Fibroblast of skin of right quadriceps (primary cell): ENCODE measurements around the gene RAPGEF3.
A peak's percentile ranks its signal among the peaks of the same experiment; 100 is the strongest.

ENCODE experiments used
- DNase-seq: peaks from one replicate; pipeline ENCODE4 v3.0.0-alpha.2; 2013

The RAPGEF3 gene

DNA sequence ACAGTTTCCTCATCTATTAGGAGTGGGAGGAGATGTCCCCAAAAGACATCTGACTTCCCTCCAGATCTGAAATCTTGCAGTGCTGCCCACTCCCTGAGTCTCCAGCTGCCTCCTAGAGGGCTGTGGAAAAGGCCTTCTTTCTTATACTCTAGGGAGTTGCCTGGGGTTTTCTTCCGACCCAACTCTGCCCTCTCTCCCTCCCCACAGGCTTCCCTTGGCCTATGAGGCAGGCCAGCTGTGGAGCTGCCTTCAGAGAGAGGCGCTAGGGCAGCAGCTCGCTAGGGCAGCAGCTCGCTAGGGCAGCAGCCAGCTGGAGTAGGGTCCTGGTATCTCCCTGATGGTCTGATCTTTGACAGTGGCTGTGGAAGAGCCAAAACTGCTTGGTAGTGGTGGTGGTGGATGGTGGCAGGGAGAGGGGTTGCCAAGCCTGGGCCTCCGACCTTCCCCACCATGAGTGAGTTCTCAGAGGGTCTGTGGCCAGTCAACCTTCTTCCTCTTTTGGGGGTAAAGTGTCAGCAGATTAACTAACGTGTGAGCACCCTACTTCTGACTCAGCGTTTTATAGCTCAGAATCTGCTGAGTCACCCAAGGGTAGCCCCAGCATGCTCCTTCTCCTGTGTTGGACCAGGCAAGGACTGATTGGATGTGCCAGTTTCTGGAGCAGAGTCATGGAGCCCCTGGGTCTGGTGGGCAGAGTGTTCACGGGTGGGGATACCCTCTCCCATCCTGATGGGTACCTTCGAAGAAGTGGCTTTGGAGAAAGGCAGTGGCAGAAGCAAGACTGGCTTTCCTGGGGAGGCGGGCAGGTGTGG is 16.6 kb upstream of the RAPGEF3 start:
- peak; percentile 46 for DNase-seq

GRCh38 chr12:47774663-47775062 is 16.0 kb upstream of the RAPGEF3 start:
- no peak for DNase-seq

GRCh38 chr12:47773858-47774580 is 15.3 kb upstream of the RAPGEF3 start:
- no peak for DNase-seq

- peak; percentile 60 for DNase-seq
Observed at GRCh38 chr12:47773062-47773857, 14.6 kb upstream of the RAPGEF3 start, which contains the start of gene SLC48A1. Gene SLC48A1 (plus strand): TSS chr12:47773238. CDS start chr12:47773305, 67 bp downstream.

- DNase-seq: no peak
Observed at GRCh38 chr12:47772738-47773061, 14.0 kb upstream of the RAPGEF3 start.

DNA sequence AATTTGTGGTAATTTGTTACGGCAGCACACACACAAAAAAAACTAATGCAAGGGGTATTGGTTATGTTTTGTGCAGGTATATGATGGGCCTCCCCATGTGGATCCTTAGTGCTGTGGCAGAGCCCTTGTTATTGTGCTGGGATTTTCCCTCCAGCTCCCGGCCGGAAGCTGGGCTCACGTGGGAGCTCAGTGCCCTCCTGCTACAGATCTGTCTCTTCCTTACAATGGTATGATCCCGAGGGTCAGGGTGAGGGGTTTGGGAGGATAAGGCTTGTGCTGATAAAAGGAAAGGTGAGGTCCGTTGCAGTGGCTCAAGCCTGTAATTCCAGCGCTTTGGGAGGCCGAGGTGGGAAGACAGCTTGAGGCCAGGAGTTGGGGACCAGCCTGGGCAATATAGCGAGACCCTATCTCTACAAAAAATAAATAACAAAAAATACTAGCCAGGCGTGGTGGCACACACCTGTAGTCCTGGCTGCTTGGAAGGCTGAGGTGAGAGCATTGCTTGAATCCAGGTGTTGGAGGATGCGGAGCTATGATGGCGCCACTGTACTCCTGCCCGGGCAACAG is 13.5 kb upstream of the RAPGEF3 start:
- no peak for DNase-seq

GRCh38 chr12:47771304-47771703 is 12.6 kb upstream of the RAPGEF3 start:
- DNase-seq: no peak

DNA sequence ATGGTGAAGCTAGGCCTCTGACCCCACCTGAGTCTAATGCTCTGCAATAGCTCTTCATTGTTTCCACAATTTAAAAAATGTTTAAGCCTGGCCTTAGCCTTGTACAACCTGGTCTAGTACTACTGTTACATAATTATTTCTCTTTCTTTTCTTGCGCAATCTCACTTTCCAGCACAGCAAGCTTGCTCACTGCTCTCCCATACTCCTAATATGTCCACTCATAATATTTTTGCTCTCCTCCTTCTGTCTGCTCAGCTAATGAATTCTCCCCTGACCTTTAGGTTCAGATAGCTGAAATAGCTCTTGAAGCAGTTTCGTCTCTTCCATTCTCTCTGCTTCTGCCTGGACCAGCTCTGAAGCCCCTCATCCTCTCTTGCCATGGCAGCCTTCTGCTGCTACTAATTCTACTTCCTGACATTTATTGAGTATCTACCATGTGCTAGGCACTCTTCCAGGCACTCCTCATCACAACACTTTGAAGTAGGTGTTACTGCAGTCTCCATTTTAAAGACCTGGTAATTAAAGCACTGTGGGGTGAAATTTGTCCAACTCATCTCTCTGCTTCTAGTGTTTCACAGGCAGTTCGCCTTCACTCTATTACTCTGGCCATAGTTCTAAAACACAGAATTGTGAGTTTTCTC is 11.5 kb upstream of the RAPGEF3 start:
- no peak for DNase-seq

DNA sequence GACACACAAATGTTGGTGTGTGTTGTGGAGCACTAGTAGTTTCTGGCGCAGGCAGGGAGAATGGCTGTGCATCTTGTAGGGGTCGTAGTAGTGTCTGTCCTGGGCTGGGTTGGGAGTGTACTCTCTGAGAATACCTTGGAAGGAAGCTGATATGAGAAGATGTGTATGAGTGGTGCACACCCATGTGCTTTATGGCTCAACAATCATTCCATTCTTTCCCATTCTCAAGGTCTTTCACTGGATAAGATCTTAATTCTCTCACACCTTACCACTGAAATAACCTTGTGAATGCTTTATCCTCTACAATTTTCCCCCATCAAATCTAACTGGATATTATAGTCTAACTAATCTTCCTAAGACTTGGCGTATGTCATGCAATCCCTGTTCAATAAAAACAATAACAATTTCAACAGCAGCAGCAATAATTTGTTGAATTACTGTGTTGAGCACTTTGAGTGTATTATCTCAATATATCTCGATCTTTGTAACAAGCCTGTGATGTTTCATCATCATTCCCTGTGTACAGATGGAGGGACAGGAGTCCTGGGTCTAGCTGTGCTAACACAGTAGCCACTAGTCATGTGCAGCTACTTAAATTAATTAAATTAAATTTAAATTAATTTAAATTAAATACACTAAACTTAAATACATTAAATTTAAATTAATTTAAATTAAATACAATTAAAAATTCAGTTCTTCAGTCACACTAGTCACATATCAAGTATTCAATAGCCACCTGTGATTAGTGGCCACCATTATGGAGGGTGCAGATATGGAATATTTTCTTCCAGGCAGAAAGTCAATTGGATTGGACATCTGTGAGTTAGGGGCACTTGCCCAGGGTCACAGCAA is 10.8 kb upstream of the RAPGEF3 start:
- no peak for DNase-seq

- DNase-seq: peak; percentile 68
Observed at GRCh38 chr12:47768323-47768811, 9.7 kb upstream of the RAPGEF3 start.

DNA sequence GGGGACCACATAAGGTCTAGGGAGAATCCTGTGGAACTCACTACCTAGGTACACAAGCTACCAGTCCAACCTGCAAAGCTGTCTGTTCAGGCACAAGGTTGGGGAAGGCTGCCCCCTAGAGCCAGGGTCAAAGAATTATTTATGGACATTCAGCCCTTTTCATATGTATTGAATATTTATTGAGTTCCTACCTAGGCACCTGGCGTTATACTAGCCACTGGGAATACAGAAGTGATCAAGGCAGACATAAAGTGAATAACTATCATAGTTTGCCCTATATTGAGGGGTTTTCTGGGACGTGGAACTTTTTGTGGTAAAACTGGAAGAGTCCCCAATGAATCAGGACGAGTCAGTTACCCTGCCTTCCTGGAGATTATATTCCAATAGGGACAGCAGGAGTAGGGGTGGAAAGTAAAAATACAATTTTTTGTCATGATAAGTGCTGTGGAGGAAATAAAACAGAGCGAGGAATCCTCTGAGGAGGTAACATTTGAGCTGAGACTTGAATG is 8.6 kb upstream of the RAPGEF3 start:
- no peak for DNase-seq

DNA sequence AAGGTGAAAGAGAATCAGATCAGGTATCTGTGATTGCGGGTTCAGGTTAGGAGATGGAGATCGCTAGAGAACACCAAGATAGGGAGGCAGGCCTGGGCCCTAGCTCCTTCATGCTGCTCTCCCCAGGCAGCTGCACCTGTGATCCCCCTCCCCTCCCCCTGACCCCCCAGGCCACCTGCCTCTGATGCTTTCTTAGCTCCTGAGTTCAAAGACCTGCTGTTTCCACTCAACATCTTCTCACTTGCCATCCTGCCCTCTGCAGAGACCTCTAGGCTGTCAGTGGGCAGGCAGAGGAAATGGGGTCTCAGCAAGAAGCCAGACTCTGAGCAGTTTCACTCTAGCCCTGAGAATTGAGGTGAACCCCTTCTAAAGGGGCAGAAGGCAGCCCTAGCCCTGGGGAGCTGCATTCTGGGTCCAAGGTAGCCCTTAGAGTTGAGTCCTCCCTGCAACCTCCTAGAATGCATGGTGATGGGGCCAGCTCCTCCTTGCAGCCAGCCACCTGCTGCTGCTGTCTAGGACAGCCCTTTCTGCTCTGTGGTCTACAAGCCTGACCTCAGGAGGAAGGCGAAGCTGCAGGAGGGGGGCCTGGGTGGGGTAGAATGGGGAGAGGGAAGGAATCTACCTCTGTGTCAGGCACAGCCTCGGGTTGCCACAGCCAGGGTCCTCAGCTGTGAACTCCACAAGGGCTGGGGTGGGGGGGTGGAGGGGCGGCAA is 8.0 kb upstream of the RAPGEF3 start:
- DNase-seq: no peak

- DNase-seq: no peak
Observed at GRCh38 chr12:47763481-47764346, 5.0 kb upstream of the RAPGEF3 start.

- no peak for DNase-seq
Observed at GRCh38 chr12:47762850-47763465, 4.3 kb upstream of the RAPGEF3 start.

DNA sequence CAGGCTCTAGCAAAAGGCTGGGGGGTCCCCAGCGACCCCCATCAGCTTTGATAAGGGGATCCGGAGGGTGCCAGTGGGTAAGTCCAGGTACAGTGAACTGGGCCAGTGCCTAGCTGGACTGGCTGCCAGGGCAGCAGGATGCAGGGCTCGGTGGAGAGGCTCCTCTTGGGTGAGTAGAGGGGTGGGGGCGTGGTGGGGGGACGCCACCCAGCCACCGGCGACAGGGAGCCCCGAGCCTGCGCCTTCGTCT is 171 bp downstream of the RAPGEF3 start:
- DNase-seq: no peak

DNA sequence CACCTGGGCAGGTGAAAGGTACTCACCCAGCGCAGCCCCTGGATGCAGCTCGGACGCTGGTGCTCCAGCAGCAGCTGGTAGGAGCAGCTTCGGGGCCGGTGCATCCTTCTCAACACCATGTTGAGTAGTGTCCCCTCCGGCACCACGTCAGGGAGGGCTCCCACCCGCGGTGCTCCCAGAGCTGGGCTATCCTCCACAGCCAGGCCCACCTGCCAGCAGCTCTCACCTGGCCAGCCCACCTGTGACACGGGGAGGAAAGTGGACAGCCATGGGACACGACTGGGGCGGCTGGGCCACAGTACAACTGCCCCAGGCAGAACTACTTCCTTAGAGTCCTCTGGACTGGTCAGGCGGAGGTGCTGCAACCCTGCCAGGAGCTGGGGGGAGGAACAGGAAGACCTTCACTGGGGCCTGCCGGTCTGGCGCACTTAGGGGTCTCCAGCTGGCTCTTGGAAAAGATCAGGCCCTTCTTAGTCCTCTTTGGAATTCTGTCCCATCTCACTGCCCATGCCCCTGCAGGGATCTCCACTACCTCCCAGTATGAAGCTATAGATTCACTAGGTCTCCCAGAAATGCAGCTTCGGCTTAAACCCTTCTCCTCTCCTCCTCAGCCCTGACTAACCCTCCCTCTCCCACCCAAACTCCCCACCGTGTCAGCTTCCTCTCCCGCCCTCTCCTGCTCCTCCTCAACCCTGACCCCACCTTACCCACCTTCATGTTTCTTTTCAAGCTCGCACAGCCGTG is 668 bp downstream of the RAPGEF3 start:
- DNase-seq: no peak

GRCh38 chr12:47757364-47757839 is 1.3 kb downstream of the RAPGEF3 start:
- DNase-seq: no peak
